WTC11 (cell line): Measurements from ENCODE around the gene NEO1. TPM values are rescaled to one million over a fixed set of nuclear protein-coding genes. Genes with fewer than 3 reads are reported as not detected.

Experiments
- ATAC-seq: fragments of 200-7000 bp; cut with Tn5 transposase; 2 replicates; pipeline ENCODE4 v1.10.0; 2021; ENCODE audit warnings: mild to moderate bottlenecking, moderate library complexity
- CTCF ChIA-PET: fragments of 300-600 bp; sonication (Branson Sonifier 250); formaldehyde crosslinking; loops from one replicate; lab custom pipeline; 2021; ENCODE audit warnings: antibody characterized with exemption; lab: Charles Lee
- POLR2A ChIA-PET: fragments of 350-600 bp; sonication (Branson Sonifier 250); formaldehyde crosslinking; loops from one replicate; lab custom pipeline; 2021; ENCODE audit warnings: antibody characterized with exemption; lab: Charles Lee
- DNase-seq: peaks from one replicate; pipeline ENCODE4 v3.0.0; 2021; ENCODE audit warnings: low spot score
- H3K27ac Mint-ChIP-seq: 2 replicates; pipeline ENCODE4 v1.8.0; 2021; ENCODE audit warnings: mixed read lengths
- H3K27me3 Mint-ChIP-seq: 2 replicates; pipeline ENCODE4 v1.8.0; 2021; ENCODE audit warnings: low read depth, mild to moderate bottlenecking, moderate library complexity, mixed read lengths
- H3K36me3 Mint-ChIP-seq: 2 replicates; pipeline ENCODE4 v1.8.0; 2021; ENCODE audit warnings: mixed read lengths
- H3K4me1 Mint-ChIP-seq: 2 replicates; pipeline ENCODE4 v1.8.0; 2022; ENCODE audit warnings: mixed read lengths
- H3K4me3 Mint-ChIP-seq: 2 replicates; pipeline ENCODE4 v1.8.0; 2021; ENCODE audit warnings: mild to moderate bottlenecking, moderate library complexity, mixed read lengths
- H3K9me3 Mint-ChIP-seq: 2 replicates; pipeline ENCODE4 v1.8.0; 2021; ENCODE audit warnings: mixed read lengths
- ARID4B ChIP-seq: sonication (generic); formaldehyde crosslinking; IDR thresholded peaks from 2 replicates; pipeline ENCODE4 v1.8.0; 2023; ENCODE audit warnings: missing genetic modification reagents, mild to moderate bottlenecking, borderline replicate concordance
- CREB1 ChIP-seq: sonication (generic); formaldehyde crosslinking; IDR thresholded peaks from 2 replicates; pipeline ENCODE4 v1.8.0; 2023; ENCODE audit warnings: mild to moderate bottlenecking, missing genetic modification reagents
- E2F4 ChIP-seq: sonication (generic); formaldehyde crosslinking; IDR thresholded peaks from 2 replicates; pipeline ENCODE4 v1.8.1; 2022; ENCODE audit warnings: low read depth, mild to moderate bottlenecking, moderate library complexity, missing genetic modification reagents, borderline replicate concordance
- KAT7 ChIP-seq: sonication (generic); formaldehyde crosslinking; IDR thresholded peaks from 2 replicates; pipeline ENCODE4 v1.8.1; 2023; ENCODE audit warnings: missing genetic modification reagents, mild to moderate bottlenecking, borderline replicate concordance
- RELA ChIP-seq: sonication (generic); formaldehyde crosslinking; IDR thresholded peaks from 2 replicates; pipeline ENCODE4 v1.8.1; 2022; ENCODE audit warnings: missing genetic modification reagents, mild to moderate bottlenecking, borderline replicate concordance
- total RNA-seq: library from RNA; stranded (reverse); gene quantifications from 3 replicates; pipeline ENCODE4 v1.2.3, GENCODE V29; 2021
- TF ChIP-seq, protein P1 (sequence below): sonication (generic); formaldehyde crosslinking; IDR thresholded peaks from 2 replicates; pipeline ENCODE4 v1.8.1; 2023; ENCODE audit warnings: mild to moderate bottlenecking, missing genetic modification reagents
- TF ChIP-seq, protein P2 (sequence below): sonication (generic); formaldehyde crosslinking; IDR thresholded peaks from 2 replicates; pipeline ENCODE4 v1.8.0; 2022; ENCODE audit warnings: mild to moderate bottlenecking, missing genetic modification reagents
- TF ChIP-seq, protein P3 (sequence below): fragments of 250-450 bp; sonication (Bioruptor Pico); IDR thresholded peaks from 2 replicates; pipeline ENCODE4 v1.9.0; 2021; ENCODE audit warnings: moderate library complexity, mild to moderate bottlenecking, inconsistent platforms, borderline replicate concordance

NEO1 gene
- total RNA-seq, 1 experiment from 2014 or later = 37.1 TPM

GRCh38 chr15:73004462-73004861, 47.8 kb upstream of the NEO1 start:
- Mint-ChIP-seq H3K9me3 (no peaks in the 10 kb centered on the region), H3K27ac (no peak overlapping the region), H3K4me1 (peaks cover 10% of the 10 kb centered on the region), H3K36me3 (no peaks in the 10 kb centered on the region), H3K4me3 (no peak overlapping the region), H3K27me3 (no peaks in the 10 kb centered on the region)
- ATAC-seq (no peak), DNase-seq (no peak)
- POLR2A ChIA-PET = no interaction called here
- TF ChIP-seq, protein P1, sequence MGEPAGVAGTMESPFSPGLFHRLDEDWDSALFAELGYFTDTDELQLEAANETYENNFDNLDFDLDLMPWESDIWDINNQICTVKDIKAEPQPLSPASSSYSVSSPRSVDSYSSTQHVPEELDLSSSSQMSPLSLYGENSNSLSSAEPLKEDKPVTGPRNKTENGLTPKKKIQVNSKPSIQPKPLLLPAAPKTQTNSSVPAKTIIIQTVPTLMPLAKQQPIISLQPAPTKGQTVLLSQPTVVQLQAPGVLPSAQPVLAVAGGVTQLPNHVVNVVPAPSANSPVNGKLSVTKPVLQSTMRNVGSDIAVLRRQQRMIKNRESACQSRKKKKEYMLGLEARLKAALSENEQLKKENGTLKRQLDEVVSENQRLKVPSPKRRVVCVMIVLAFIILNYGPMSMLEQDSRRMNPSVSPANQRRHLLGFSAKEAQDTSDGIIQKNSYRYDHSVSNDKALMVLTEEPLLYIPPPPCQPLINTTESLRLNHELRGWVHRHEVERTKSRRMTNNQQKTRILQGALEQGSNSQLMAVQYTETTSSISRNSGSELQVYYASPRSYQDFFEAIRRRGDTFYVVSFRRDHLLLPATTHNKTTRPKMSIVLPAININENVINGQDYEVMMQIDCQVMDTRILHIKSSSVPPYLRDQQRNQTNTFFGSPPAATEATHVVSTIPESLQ = no peak
- TF ChIP-seq, protein P2, sequence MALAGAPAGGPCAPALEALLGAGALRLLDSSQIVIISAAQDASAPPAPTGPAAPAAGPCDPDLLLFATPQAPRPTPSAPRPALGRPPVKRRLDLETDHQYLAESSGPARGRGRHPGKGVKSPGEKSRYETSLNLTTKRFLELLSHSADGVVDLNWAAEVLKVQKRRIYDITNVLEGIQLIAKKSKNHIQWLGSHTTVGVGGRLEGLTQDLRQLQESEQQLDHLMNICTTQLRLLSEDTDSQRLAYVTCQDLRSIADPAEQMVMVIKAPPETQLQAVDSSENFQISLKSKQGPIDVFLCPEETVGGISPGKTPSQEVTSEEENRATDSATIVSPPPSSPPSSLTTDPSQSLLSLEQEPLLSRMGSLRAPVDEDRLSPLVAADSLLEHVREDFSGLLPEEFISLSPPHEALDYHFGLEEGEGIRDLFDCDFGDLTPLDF (CRISPR knock-in tag) = no peak
- no peak for TF ChIP-seq CREB1 (CRISPR knock-in tag)
- TF ChIP-seq E2F4 (CRISPR knock-in tag) = no peak
- no peak for TF ChIP-seq ARID4B
- TF ChIP-seq KAT7 (CRISPR knock-in tag) = no peak
- TF ChIP-seq, protein P3, sequence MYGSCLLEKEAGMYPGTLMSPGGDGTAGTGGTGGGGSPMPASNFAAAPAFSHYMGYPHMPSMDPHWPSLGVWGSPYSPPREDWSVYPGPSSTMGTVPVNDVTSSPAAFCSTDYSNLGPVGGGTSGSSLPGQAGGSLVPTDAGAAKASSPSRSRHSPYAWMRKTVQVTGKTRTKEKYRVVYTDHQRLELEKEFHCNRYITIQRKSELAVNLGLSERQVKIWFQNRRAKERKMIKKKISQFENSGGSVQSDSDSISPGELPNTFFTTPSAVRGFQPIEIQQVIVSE (CRISPR knock-in tag) = no peak
- CTCF ChIA-PET = no interaction called here

- H3K27ac Mint-ChIP-seq = no peak overlapping the region
- H3K9me3 Mint-ChIP-seq = no peaks in the 10 kb centered on the region
- ATAC-seq (no peak), DNase-seq (no peak)
- H3K4me3 Mint-ChIP-seq = no peak overlapping the region
- H3K4me1 Mint-ChIP-seq = peaks cover 7% of the 10 kb centered on the region
- no peaks in the 10 kb centered on the region for H3K36me3 Mint-ChIP-seq
- TF ChIP-seq ARID4B = no peak
- TF ChIP-seq RELA = no peak
- no peaks in the 10 kb centered on the region for H3K27me3 Mint-ChIP-seq
- ChIA-PET CTCF (no interaction called here), POLR2A (no interaction called here)
Observed at GRCh38 chr15:73005032-73005431, 47.2 kb upstream of the NEO1 start.
